Upper lobe of right lung (tissue), 1 donor: ENCODE results near the gene GPATCH1. TPM values are rescaled to one million over a fixed set of nuclear protein-coding genes. Genes with fewer than 3 reads are reported as not detected.

ENCODE experiments used
- ATAC-seq: fragments of 200-7000 bp; cut with Tn5 transposase; one replicate; pipeline ENCODE4 v1.9.1; 2020; ENCODE audit warnings: mild to moderate bottlenecking, moderate library complexity
- DNase-seq: peaks from one replicate; pipeline ENCODE4 v3.0.0-alpha.2; 2020
- H3K27ac ChIP-seq: fragments of 200-600 bp; one replicate; pipeline ENCODE4 v1.8.0; 2022
- H3K27me3 ChIP-seq: fragments of 200-600 bp; one replicate; pipeline ENCODE4 v1.8.0; 2022; ENCODE audit warnings: mild to moderate bottlenecking
- H3K36me3 ChIP-seq: fragments of 200-600 bp; one replicate; pipeline ENCODE4 v1.8.0; 2022
- H3K4me1 ChIP-seq: fragments of 200-600 bp; one replicate; pipeline ENCODE4 v1.8.0; 2022
- H3K4me3 ChIP-seq: fragments of 200-600 bp; one replicate; pipeline ENCODE4 v1.8.0; 2022; ENCODE audit warnings: mild to moderate bottlenecking
- H3K9me3 ChIP-seq: fragments of 200-600 bp; one replicate; pipeline ENCODE4 v1.8.0; 2022
- CTCF ChIP-seq: fragments of 200-600 bp; IDR thresholded peaks from one replicate; pipeline ENCODE4 v1.8.0; 2022; ENCODE audit warnings: antibody characterized with exemption
- intact Hi-C: fragments of 100-400 bp; cut with DNase I; formaldehyde crosslinking; loops from one replicate; pipeline ENCODE4 v1.11.0; 2022
- total RNA-seq: library from RNA; stranded (reverse); fragmentation: NEBNext Ultra II Directional; extraction: Animal tissue kit (Norgen Biotek cat#: 25700); gene quantifications from one replicate; pipeline ENCODE4 v1.2.1, GENCODE V29; 2021
- donor health status: DM: no; HTN: yes; CAD: no; lungs with severe emphysema.

The GPATCH1 gene
- total RNA-seq, 1 donor from 2014 or later = 7.0 TPM

- Histone ChIP-seq H3K9me3 (no peaks in the 10 kb centered on the region), H3K27ac (no peak overlapping the region), H3K36me3 (peaks cover 71% of the 10 kb centered on the region), H3K4me3 (no peak overlapping the region), H3K4me1 (no peaks in the 10 kb centered on the region), H3K27me3 (no peaks in the 10 kb centered on the region)
- TF ChIP-seq CTCF = no peak
- DNase-seq (no peak), ATAC-seq (no peak)
- intact Hi-C loops = no loop called here
Measured at GRCh38 chr19:33090179-33090578, 9.2 kb downstream of the GPATCH1 start.

GRCh38 chr19:33093420-33094210 lies 12.6 kb downstream of the GPATCH1 start:
- Histone ChIP-seq H3K36me3 (peaks cover 97% of the 10 kb centered on the region), H3K9me3 (no peaks in the 10 kb centered on the region), H3K4me3 (no peak overlapping the region), H3K27me3 (no peaks in the 10 kb centered on the region), H3K27ac (no peak overlapping the region), H3K4me1 (no peaks in the 10 kb centered on the region)
- intact Hi-C loops = no loop called here
- no peak for DNase-seq
- no peak for ATAC-seq
- no peak for TF ChIP-seq CTCF

GRCh38 chr19:33094436-33095067 lies 13.6 kb downstream of the GPATCH1 start:
- no peaks in the 10 kb centered on the region for H3K27me3 ChIP-seq
- no peaks in the 10 kb centered on the region for H3K9me3 ChIP-seq
- no peak overlapping the region for H3K27ac ChIP-seq
- ATAC-seq (no peak), DNase-seq (no peak)
- peaks cover 91% of the 10 kb centered on the region for H3K36me3 ChIP-seq
- no peak for TF ChIP-seq CTCF
- H3K4me1 ChIP-seq = no peaks in the 10 kb centered on the region
- H3K4me3 ChIP-seq = no peak overlapping the region
- intact Hi-C loops = no loop called here

GRCh38 chr19:33096005-33096404 lies 15.0 kb downstream of the GPATCH1 start:
- Histone ChIP-seq H3K4me1 (no peaks in the 10 kb centered on the region), H3K27me3 (no peaks in the 10 kb centered on the region), H3K27ac (no peak overlapping the region), H3K4me3 (no peak overlapping the region), H3K9me3 (no peaks in the 10 kb centered on the region), H3K36me3 (peaks cover 90% of the 10 kb centered on the region)
- no peak for TF ChIP-seq CTCF
- ATAC-seq = no peak
- intact Hi-C loops = no loop called here
- no peak for DNase-seq

GRCh38 chr19:33098055-33098534 lies 17.1 kb downstream of the GPATCH1 start:
- no peak overlapping the region for H3K4me3 ChIP-seq

More at GRCh38 chr19:33098055-33098534, 17.1 kb downstream of the GPATCH1 start:
- Histone ChIP-seq H3K9me3 (no peaks in the 10 kb centered on the region), H3K36me3 (peaks cover 93% of the 10 kb centered on the region), H3K27me3 (no peaks in the 10 kb centered on the region), H3K4me1 (no peaks in the 10 kb centered on the region), H3K27ac (no peak overlapping the region)
- intact Hi-C loops = no loop called here
- no peak for DNase-seq
- TF ChIP-seq CTCF = no peak
- ATAC-seq = no peak
